ENCODE results near the gene KCNH8. TPM values are rescaled to one million over a fixed set of nuclear protein-coding genes. Genes with fewer than 3 reads are reported as not detected.

KCNH8 gene
- total RNA-seq, 1 experiment from 2014 or later, result 0.12 TPM

DNA sequence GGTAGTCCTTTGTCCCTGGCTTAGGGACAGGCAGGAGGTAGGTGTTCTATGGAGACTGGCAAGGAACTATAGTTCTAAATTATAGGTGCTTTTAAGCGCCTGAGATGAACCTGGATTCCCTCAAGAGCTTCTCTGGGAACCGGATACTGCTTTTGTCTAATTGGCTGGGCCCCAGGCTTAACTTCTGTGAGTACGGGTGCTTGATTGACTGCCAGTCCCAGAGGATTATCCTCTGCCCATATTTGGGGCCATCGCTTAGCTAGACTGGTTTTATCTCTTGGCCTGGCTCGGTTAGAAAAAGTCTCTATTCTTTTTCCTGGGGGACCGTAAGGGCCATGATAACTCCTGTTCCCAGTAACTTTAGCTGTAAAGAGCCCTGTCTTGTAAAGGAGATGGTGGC is 339.1 kb downstream of the KCNH8 start:
- Histone ChIP-seq H3K9me3 (ENCODE audit: control insufficient read depth in 1 of 2, insufficient read depth in 1 of 2, low read depth in 1 of 2, low read length in 2 of 2) (no peaks in the 10 kb centered on the region; a peak in 1 of 4 replicates), H3K9ac (ENCODE audit: low read length) (no peak overlapping the region), H3K4me3 (replicated peaks in 1 of 2; ENCODE audit: low read depth in 1 of 2, low read length in 2 of 2) (no peak overlapping the region), H3K4me2 (ENCODE audit: low read length) (no peak overlapping the region), H3K27me3 (ENCODE audit: insufficient read depth, low read length) (no peaks in the 10 kb centered on the region), H3K4me1 (ENCODE audit: control insufficient read depth in 1 of 2, insufficient read depth in 2 of 2, low read length in 2 of 2) (no peaks in the 10 kb centered on the region), H4K20me1 (ENCODE audit: insufficient read depth) (no peaks in the 10 kb centered on the region), H2AFZ (ENCODE audit: low read depth, low read length, poor library complexity, severe bottlenecking) (no peak overlapping the region), H3K36me3 (ENCODE audit: control insufficient read depth in 1 of 2, insufficient read depth in 2 of 2, low read length in 2 of 2) (no peaks in the 10 kb centered on the region), H3K9me2 (ENCODE audit: insufficient read depth) (no peaks in the 10 kb centered on the region), H3K27ac (ENCODE audit: low read depth, low read length) (no peak overlapping the region), H3K79me2 (ENCODE audit: insufficient read depth, low read length) (no peaks in the 10 kb centered on the region)
- TF ChIP-seq ELF1 (IDR thresholded peaks at IDR 0.05; ENCODE audit: borderline replicate concordance, low read depth), result no peak
- TF ChIP-seq ZFX (IDR thresholded peaks at IDR 0.05), result no peak
- no peak for TF ChIP-seq SRF (IDR thresholded peaks at IDR 0.05; ENCODE audit: low read depth)
- TF ChIP-seq TCF7L2 (IDR thresholded peaks at IDR 0.05; ENCODE audit: borderline replicate concordance, extremely low read depth, insufficient read depth, insufficient read length), result no peak
- no peak for TF ChIP-seq FOSL1 (IDR thresholded peaks at IDR 0.05; ENCODE audit: low read depth)
- TF ChIP-seq ATF3 (IDR thresholded peaks at IDR 0.05), result no peak
- TF ChIP-seq CEBPB (IDR thresholded peaks at IDR 0.05; ENCODE audit: low read depth), result no peak
- no peak for TF ChIP-seq RAD21 (IDR thresholded peaks at IDR 0.05; ENCODE audit: low read depth)
- TF ChIP-seq SIN3A (IDR thresholded peaks at IDR 0.05; ENCODE audit: low read depth), result no peak
- TF ChIP-seq, protein P1, sequence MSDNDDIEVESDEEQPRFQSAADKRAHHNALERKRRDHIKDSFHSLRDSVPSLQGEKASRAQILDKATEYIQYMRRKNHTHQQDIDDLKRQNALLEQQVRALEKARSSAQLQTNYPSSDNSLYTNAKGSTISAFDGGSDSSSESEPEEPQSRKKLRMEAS (IDR thresholded peaks at IDR 0.05), result no peak
- TF ChIP-seq EZH2phosphoT487 (IDR thresholded peaks at IDR 0.05; ENCODE audit: borderline replicate concordance), result no peak
- ATAC-seq (no peak), DNase-seq (ENCODE audit: low read depth, low spot score) (no peak)
- intact Hi-C loops (cut with micrococcal nuclease), result no loop called here
- BruUV-seq (replicated peaks), result no TSS peak
- ChIA-PET RAD21 (ENCODE audit: low non-redundant PET in 1 of 2, low total read pairs in 2 of 2, uncharacterized antibody in 2 of 2, unreplicated experiment in 2 of 2) (no interaction called here), POLR2A (no interaction called here), CTCF (no interaction called here)

- ATAC-seq, result no peak
- H3K4me1 ChIP-seq (ENCODE audit: control insufficient read depth in 1 of 2, insufficient read depth in 2 of 2, low read length in 2 of 2), result no peaks in the 10 kb centered on the region
- no peak overlapping the region for H2AFZ ChIP-seq (ENCODE audit: low read depth, low read length, poor library complexity, severe bottlenecking)
- no peak overlapping the region for H3K27ac ChIP-seq (ENCODE audit: low read depth, low read length)
- ChIA-PET RAD21 (ENCODE audit: low non-redundant PET in 1 of 2, low total read pairs in 2 of 2, uncharacterized antibody in 2 of 2, unreplicated experiment in 2 of 2) (no interaction called here), CTCF (no interaction called here), POLR2A (no interaction called here)
- no peaks in the 10 kb centered on the region for H3K36me3 ChIP-seq (ENCODE audit: control insufficient read depth in 1 of 2, insufficient read depth in 2 of 2, low read length in 2 of 2)
- H3K27me3 ChIP-seq (ENCODE audit: insufficient read depth, low read length), result no peaks in the 10 kb centered on the region
- H3K4me3 ChIP-seq (replicated peaks in 1 of 2; ENCODE audit: low read depth in 1 of 2, low read length in 2 of 2), result no peak overlapping the region
- intact Hi-C loops (cut with micrococcal nuclease), result no loop called here
- no peak overlapping the region for H3K9ac ChIP-seq (ENCODE audit: low read length)
- H3K9me3 ChIP-seq (ENCODE audit: control insufficient read depth in 1 of 2, insufficient read depth in 1 of 2, low read depth in 1 of 2, low read length in 2 of 2), result no peaks in the 10 kb centered on the region; a peak in 1 of 4 replicates
- H3K9me2 ChIP-seq (ENCODE audit: insufficient read depth), result no peaks in the 10 kb centered on the region
- H3K79me2 ChIP-seq (ENCODE audit: insufficient read depth, low read length), result no peaks in the 10 kb centered on the region
- BruUV-seq (replicated peaks), result no TSS peak
- H3K4me2 ChIP-seq (ENCODE audit: low read length), result no peak overlapping the region
- no peaks in the 10 kb centered on the region for H4K20me1 ChIP-seq (ENCODE audit: insufficient read depth)
- DNase-seq (ENCODE audit: low read depth, low spot score), result no peak
- no peak for TF ChIP-seq CTCF (IDR thresholded peaks at IDR 0.05 in 2 of 3, conservative IDR thresholded peaks at IDR 0.05 in 1 of 3; ENCODE audit: borderline replicate concordance in 1 of 3, insufficient read depth in 1 of 3, low read depth in 2 of 3, low read length in 2 of 3)
- no peak for TF ChIP-seq REST (IDR thresholded peaks at IDR 0.05; ENCODE audit: low read depth)
- TF ChIP-seq CBX3 (IDR thresholded peaks at IDR 0.05; ENCODE audit: low read depth), result no peak
- no peak for TF ChIP-seq ELF1 (IDR thresholded peaks at IDR 0.05; ENCODE audit: borderline replicate concordance, low read depth)
- no peak for TF ChIP-seq EGR1 (IDR thresholded peaks at IDR 0.05; ENCODE audit: low read depth)
- no peak for TF ChIP-seq ZNF274 (IDR thresholded peaks at IDR 0.05; ENCODE audit: low read depth, low read length)
- TF ChIP-seq TCF7L2 (IDR thresholded peaks at IDR 0.05; ENCODE audit: borderline replicate concordance, extremely low read depth, insufficient read depth, insufficient read length), result no peak
- no peak for TF ChIP-seq SP1 (IDR thresholded peaks at IDR 0.05; ENCODE audit: low read depth)
- no peak for TF ChIP-seq RAD21 (IDR thresholded peaks at IDR 0.05; ENCODE audit: low read depth)
- TF ChIP-seq SRF (IDR thresholded peaks at IDR 0.05; ENCODE audit: low read depth), result no peak
Observed at GRCh38 chr3:19488939-19489338, 340.6 kb downstream of the KCNH8 start.

All from HCT116 (cell line).